Ishikawa (cell line): ENCODE measurements around the gene TMEM40.

Experiments
- CEBPB ChIP-seq: IDR thresholded peaks from 2 replicates; pipeline ENCODE4 v1.6.1; 2012
- CREB1 ChIP-seq: IDR thresholded peaks from 2 replicates; pipeline ENCODE4 v1.6.1; 2012; ENCODE audit warnings: low read depth
- EGR1 ChIP-seq: IDR thresholded peaks from 2 replicates; pipeline ENCODE4 v1.6.1; 2012
- EP300 ChIP-seq: IDR thresholded peaks from 2 replicates; pipeline ENCODE4 v1.6.1; 2012; ENCODE audit warnings: borderline replicate concordance
- FOXM1 ChIP-seq: IDR thresholded peaks from 2 replicates; pipeline ENCODE4 v1.6.1; 2012; ENCODE audit warnings: low read depth, borderline replicate concordance
- NFIC ChIP-seq: IDR thresholded peaks from 2 replicates; pipeline ENCODE4 v1.6.1; 2012
- RAD21 ChIP-seq: IDR thresholded peaks from 2 replicates; pipeline ENCODE4 v1.6.1; 2012; ENCODE audit warnings: low read depth
- TAF1 ChIP-seq: IDR thresholded peaks from 2 replicates; pipeline ENCODE4 v1.6.1; 2012; ENCODE audit warnings: low read depth, mild to moderate bottlenecking
- TCF12 ChIP-seq: IDR thresholded peaks from 2 replicates; pipeline ENCODE4 v1.6.1; 2012; ENCODE audit warnings: low read depth
- TEAD4 ChIP-seq: IDR thresholded peaks from 2 replicates; pipeline ENCODE4 v1.6.1; 2012
- YY1 ChIP-seq: IDR thresholded peaks from 2 replicates; pipeline ENCODE4 v1.6.1; 2012; ENCODE audit warnings: low read depth
- ZBTB7A ChIP-seq: IDR thresholded peaks from 2 replicates; pipeline ENCODE4 v1.6.1; 2012; ENCODE audit warnings: low read depth
- TF ChIP-seq, protein P1 (sequence below): IDR thresholded peaks from 2 replicates; pipeline ENCODE4 v1.6.1; 2012
- TF ChIP-seq, protein P2 (sequence below): IDR thresholded peaks from 2 replicates; pipeline ENCODE4 v1.6.1; 2012
- TF ChIP-seq, protein P3 (sequence below): IDR thresholded peaks from 2 replicates; pipeline ENCODE4 v1.6.1; 2012; ENCODE audit warnings: low read depth, mild to moderate bottlenecking

Gene TMEM40

DNA sequence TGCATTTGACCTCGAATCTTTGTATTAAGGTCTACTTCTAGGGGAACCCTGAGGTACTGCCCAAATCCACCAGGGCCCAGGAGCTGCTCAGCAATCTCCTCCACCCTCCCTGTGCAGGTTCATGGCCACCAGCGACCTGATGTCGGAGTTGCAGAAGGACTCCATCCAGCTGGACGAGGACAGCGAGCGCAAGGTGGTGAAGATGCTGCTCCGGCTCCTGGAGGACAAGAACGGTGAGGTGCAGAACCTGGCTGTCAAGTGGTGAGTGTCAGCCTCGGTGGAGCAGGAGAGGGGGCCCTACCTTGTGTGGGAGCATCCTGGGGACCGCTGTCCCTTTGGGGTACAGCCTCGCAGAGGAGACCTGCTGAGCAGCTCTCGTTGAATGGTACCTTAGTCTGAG is 44.3 kb upstream of the TMEM40 start:
- TF ChIP-seq, protein P1, sequence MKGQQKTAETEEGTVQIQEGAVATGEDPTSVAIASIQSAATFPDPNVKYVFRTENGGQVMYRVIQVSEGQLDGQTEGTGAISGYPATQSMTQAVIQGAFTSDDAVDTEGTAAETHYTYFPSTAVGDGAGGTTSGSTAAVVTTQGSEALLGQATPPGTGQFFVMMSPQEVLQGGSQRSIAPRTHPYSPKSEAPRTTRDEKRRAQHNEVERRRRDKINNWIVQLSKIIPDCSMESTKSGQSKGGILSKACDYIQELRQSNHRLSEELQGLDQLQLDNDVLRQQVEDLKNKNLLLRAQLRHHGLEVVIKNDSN: no peak
- TF ChIP-seq TCF12 (no peak), YY1 (no peak), TEAD4 (no peak), CREB1 (no peak), EGR1 (no peak), EP300 (no peak), NFIC (no peak)
- TF ChIP-seq, protein P2, sequence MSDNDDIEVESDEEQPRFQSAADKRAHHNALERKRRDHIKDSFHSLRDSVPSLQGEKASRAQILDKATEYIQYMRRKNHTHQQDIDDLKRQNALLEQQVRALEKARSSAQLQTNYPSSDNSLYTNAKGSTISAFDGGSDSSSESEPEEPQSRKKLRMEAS: no peak

DNA sequence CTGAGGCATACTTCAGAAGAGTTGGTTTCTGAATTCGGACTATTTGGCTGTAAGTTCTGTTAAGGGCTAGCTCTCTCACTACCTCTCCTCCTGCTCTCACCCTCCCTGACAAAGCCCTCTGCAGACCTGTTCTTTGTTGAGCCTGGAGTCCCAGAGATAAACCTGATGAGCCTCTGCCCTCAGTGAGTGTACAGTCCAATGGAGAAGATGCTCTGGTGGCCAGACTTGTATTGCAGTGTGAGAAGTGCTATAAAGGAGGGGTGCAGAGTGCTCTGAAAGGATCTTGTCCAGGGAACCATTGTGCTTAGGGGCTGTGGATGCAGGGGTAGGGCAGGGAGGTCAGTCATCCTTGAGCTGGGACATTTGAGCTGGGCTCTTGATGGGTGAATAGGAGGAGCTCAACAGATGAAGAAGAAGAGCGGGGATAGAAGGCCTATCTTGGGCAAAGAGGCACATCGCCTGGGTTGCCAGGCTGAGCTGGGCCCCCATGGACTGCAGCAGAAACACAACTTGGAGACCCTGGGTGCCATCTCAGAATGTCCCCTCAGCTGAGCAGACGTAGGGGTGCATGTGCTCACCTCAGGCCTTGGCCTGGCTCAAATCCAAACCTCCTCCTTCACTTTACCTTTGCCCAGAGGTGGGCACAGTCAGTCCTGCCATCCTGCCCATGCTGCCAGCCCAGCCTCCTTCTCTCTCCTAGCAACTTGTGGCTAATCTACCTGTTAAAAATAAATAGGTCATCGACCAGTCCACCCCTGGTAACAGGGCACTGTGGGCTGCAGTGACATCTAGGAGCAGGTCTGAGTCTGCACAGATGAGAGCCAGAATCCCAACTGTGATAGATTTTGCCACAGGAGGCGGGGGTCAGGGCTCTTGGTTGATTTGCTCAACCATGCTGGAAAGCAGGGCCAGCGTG is 40.7 kb upstream of the TMEM40 start:
- no peak for TF ChIP-seq TEAD4
- TF ChIP-seq EGR1: no peak
- TF ChIP-seq, protein P1: no peak
- TF ChIP-seq EP300: no peak
- TF ChIP-seq TAF1: no peak
- no peak for TF ChIP-seq TCF12
- no peak for TF ChIP-seq NFIC
- TF ChIP-seq CREB1: no peak
- no peak for TF ChIP-seq CEBPB
- no peak for TF ChIP-seq ZBTB7A
- TF ChIP-seq FOXM1: no peak
- TF ChIP-seq, protein P2: no peak
- TF ChIP-seq, protein P3, sequence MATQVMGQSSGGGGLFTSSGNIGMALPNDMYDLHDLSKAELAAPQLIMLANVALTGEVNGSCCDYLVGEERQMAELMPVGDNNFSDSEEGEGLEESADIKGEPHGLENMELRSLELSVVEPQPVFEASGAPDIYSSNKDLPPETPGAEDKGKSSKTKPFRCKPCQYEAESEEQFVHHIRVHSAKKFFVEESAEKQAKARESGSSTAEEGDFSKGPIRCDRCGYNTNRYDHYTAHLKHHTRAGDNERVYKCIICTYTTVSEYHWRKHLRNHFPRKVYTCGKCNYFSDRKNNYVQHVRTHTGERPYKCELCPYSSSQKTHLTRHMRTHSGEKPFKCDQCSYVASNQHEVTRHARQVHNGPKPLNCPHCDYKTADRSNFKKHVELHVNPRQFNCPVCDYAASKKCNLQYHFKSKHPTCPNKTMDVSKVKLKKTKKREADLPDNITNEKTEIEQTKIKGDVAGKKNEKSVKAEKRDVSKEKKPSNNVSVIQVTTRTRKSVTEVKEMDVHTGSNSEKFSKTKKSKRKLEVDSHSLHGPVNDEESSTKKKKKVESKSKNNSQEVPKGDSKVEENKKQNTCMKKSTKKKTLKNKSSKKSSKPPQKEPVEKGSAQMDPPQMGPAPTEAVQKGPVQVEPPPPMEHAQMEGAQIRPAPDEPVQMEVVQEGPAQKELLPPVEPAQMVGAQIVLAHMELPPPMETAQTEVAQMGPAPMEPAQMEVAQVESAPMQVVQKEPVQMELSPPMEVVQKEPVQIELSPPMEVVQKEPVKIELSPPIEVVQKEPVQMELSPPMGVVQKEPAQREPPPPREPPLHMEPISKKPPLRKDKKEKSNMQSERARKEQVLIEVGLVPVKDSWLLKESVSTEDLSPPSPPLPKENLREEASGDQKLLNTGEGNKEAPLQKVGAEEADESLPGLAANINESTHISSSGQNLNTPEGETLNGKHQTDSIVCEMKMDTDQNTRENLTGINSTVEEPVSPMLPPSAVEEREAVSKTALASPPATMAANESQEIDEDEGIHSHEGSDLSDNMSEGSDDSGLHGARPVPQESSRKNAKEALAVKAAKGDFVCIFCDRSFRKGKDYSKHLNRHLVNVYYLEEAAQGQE: no peak
- TF ChIP-seq RAD21: no peak
- no peak for TF ChIP-seq YY1

DNA sequence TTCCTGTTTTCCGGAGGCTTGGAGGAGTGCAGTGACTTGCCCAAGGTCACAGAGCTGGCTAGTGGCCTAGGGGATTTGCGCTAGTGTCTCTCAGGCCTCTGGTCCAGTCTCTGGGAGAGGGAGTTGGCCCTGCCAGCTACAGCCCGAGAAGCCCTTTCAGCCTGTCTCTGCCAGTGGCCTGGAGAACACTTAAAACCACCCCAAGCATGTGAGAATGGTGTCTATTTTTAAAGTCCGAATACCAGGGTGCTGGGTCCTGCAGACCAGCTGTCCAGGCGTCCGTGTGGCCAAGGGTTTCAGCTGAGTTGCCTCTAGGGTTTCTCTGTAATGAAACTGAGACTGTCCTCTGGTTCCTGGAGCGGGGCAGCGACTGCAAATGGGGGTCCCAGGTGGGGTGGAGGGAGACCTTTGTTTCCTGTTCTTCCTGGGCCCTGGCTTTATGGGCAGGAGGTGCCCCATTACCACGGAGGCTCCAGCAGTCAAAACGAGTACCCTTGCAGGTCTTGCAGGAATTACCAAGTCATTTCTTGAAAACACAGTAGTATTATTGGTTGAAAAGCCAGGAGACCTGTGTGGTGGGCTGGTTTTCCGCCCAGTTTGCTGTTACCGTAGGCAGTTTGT is 39.6 kb upstream of the TMEM40 start:
- TF ChIP-seq, protein P2: no peak
- TF ChIP-seq, protein P1: no peak
- no peak for TF ChIP-seq FOXM1
- TF ChIP-seq, protein P3: no peak
- no peak for TF ChIP-seq TEAD4
- TF ChIP-seq TAF1: no peak
- no peak for TF ChIP-seq CEBPB
- no peak for TF ChIP-seq CREB1
- TF ChIP-seq TCF12: no peak
- TF ChIP-seq NFIC: no peak
- TF ChIP-seq RAD21: no peak
- no peak for TF ChIP-seq ZBTB7A
- TF ChIP-seq EGR1: no peak
- TF ChIP-seq EP300: no peak
- no peak for TF ChIP-seq YY1

DNA sequence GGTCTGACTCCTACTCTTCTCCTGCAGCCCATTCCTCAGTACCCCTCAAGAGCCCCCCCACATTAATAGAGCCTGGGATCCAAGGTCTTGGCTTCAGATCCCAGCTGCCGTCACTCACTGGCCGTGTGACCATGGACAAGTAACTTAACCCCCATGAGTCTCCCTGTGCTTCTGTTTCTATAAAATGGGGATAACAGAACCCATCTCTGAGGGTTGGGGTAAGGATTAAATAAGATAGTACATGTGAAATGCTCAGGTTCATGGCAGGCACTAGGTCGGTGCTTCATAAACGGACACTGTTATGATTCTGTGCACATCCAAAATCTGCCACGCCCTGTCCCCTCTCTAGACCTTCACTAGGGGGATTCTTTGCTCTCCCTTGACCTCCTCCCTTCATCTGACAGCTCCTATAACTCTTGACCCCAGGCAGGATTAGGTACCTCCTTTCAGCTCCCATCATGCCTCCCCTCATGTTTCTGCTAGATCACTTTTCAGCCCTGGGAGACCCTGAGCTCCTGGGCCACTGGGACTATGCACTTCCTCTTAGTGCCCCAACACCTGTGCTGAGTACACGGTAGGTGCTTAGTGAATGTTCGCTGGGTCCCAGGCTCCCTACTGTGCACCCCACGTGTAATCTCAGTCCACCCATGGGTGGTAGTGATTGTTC is 39.0 kb upstream of the TMEM40 start:
- TF ChIP-seq YY1 (no peak), TCF12 (no peak), ZBTB7A (0 out of 2 replicates have a peak, but pooled peaks have one; percentile 48)
- TF ChIP-seq, protein P1: no peak
